Measurements from ENCODE around the gene PARP4. TPM values are rescaled to one million over a fixed set of nuclear protein-coding genes. Genes with fewer than 3 reads are reported as not detected.
"Not testable (repeated sequence)": the region's sequence is repeated elsewhere in the genome, so short reads cannot be mapped to it uniquely, and the experiment has no call there.

Gene PARP4
- total RNA-seq, 2 donors from 2014 or later = 35.7 to 51.8 TPM

GRCh38 chr13:24406524-24406923, 106.1 kb downstream of the PARP4 start:
- no peak overlapping the region for H3K9ac ChIP-seq (ENCODE audit: extremely low read depth, low read length, poor library complexity, severe bottlenecking)
- TF ChIP-seq CTCF (conservative IDR thresholded peaks at IDR 0.05) = no peak
- peaks cover 7% of the 10 kb centered on the region for H3K27me3 Mint-ChIP-seq (ENCODE audit: insufficient read depth)
- H3K4me1 Mint-ChIP-seq = no peaks in the 10 kb centered on the region
- H3K36me3 Mint-ChIP-seq (ENCODE audit: low read depth) = no peaks in the 10 kb centered on the region
- no peaks in the 10 kb centered on the region for H3K9me3 Mint-ChIP-seq
- no peak overlapping the region for H3K27ac Mint-ChIP-seq
- WGBS, 2 experiments (ENCODE audit: insufficient coverage in 1 of 2, insufficient read length in 1 of 2) = 93 to 100% methylated on average over 2 to 3 of the region's 4 CpGs
- H3K4me3 ChIP-seq (ENCODE audit: low read length) = no peak overlapping the region
- H3K9me3 ChIP-seq (ENCODE audit: control insufficient read depth, low read length) = no peaks in the 10 kb centered on the region
- H3K4me1 ChIP-seq (ENCODE audit: control insufficient read depth, insufficient read depth, low read length) = no peaks in the 10 kb centered on the region
- H3K27ac ChIP-seq (ENCODE audit: low read depth, low read length) = no peak overlapping the region
- no peak overlapping the region for H3K4me3 Mint-ChIP-seq
- DNase-seq = no peak
- H3K36me3 ChIP-seq (ENCODE audit: control insufficient read depth, insufficient read depth, low read length) = no peaks in the 10 kb centered on the region
- H3K27me3 ChIP-seq (ENCODE audit: control insufficient read depth, insufficient read depth, low read length, poor library complexity, severe bottlenecking) = no peaks in the 10 kb centered on the region

GRCh38 chr13:24396821-24397220, 115.8 kb downstream of the PARP4 start:
- Histone ChIP-seq H3K4me3 (ENCODE audit: low read length) (no peak overlapping the region), H3K4me1 (ENCODE audit: control insufficient read depth, insufficient read depth, low read length) (no peaks in the 10 kb centered on the region), H3K27me3 (ENCODE audit: control insufficient read depth, insufficient read depth, low read length, poor library complexity, severe bottlenecking) (no peaks in the 10 kb centered on the region), H3K36me3 (ENCODE audit: control insufficient read depth, insufficient read depth, low read length) (no peaks in the 10 kb centered on the region), H3K9me3 (ENCODE audit: control insufficient read depth, low read length) (peaks cover 23% of the 10 kb centered on the region), H3K27ac (ENCODE audit: low read depth, low read length) (no peak overlapping the region), H3K9ac (ENCODE audit: extremely low read depth, low read length, poor library complexity, severe bottlenecking) (no peak overlapping the region)
- DNase-seq = no peak
- H3K36me3 Mint-ChIP-seq (ENCODE audit: low read depth) = peaks cover 4% of the 10 kb centered on the region
- H3K9me3 Mint-ChIP-seq = peaks cover 17% of the 10 kb centered on the region
- TF ChIP-seq CTCF (conservative IDR thresholded peaks at IDR 0.05) = no peak
- WGBS, 2 experiments (ENCODE audit: insufficient coverage in 1 of 2, insufficient read length in 1 of 2) = 100% methylated on average over 1 of the region's 2 CpGs; no CpG with 5 or more reads in 1 of the 2 experiments
- no peaks in the 10 kb centered on the region for H3K4me1 Mint-ChIP-seq
- H3K4me3 Mint-ChIP-seq = no peak overlapping the region
- H3K27ac Mint-ChIP-seq = no peak overlapping the region
- H3K27me3 Mint-ChIP-seq (ENCODE audit: insufficient read depth) = no peaks in the 10 kb centered on the region

GRCh38 chr13:24392972-24393371, 119.6 kb downstream of the PARP4 start:
- Mint-ChIP-seq H3K27ac (no peak overlapping the region), H3K4me3 (no peak overlapping the region), H3K27me3 (ENCODE audit: insufficient read depth) (no peaks in the 10 kb centered on the region), H3K9me3 (peaks cover 17% of the 10 kb centered on the region), H3K4me1 (peaks cover under 1% of the 10 kb centered on the region), H3K36me3 (ENCODE audit: low read depth) (peaks cover 4% of the 10 kb centered on the region)
- Histone ChIP-seq H3K27ac (ENCODE audit: low read depth, low read length) (no peak overlapping the region), H3K36me3 (ENCODE audit: control insufficient read depth, insufficient read depth, low read length) (no peaks in the 10 kb centered on the region), H3K27me3 (ENCODE audit: control insufficient read depth, insufficient read depth, low read length, poor library complexity, severe bottlenecking) (no peaks in the 10 kb centered on the region), H3K9me3 (ENCODE audit: control insufficient read depth, low read length) (peaks cover 23% of the 10 kb centered on the region), H3K9ac (ENCODE audit: extremely low read depth, low read length, poor library complexity, severe bottlenecking) (no peak overlapping the region), H3K4me3 (ENCODE audit: low read length) (no peak overlapping the region), H3K4me1 (ENCODE audit: control insufficient read depth, insufficient read depth, low read length) (no peaks in the 10 kb centered on the region)
- no peak for TF ChIP-seq CTCF (conservative IDR thresholded peaks at IDR 0.05)
- WGBS, 2 experiments (ENCODE audit: insufficient coverage in 1 of 2, insufficient read length in 1 of 2) = 80 to 85% methylated on average over 1 to 4 of the region's 4 CpGs
- DNase-seq = no peak

- not testable (repeated sequence) for H3K27me3 Mint-ChIP-seq (ENCODE audit: insufficient read depth); H3K27ac Mint-ChIP-seq; H3K4me3 ChIP-seq (ENCODE audit: low read length); H3K27ac ChIP-seq (ENCODE audit: low read depth, low read length); H3K27me3 ChIP-seq (ENCODE audit: control insufficient read depth, insufficient read depth, low read length, poor library complexity, severe bottlenecking); H3K9ac ChIP-seq (ENCODE audit: extremely low read depth, low read length, poor library complexity, severe bottlenecking); H3K4me1 ChIP-seq (ENCODE audit: control insufficient read depth, insufficient read depth, low read length); H3K4me3 Mint-ChIP-seq; H3K36me3 ChIP-seq (ENCODE audit: control insufficient read depth, insufficient read depth, low read length); H3K4me1 Mint-ChIP-seq; DNase-seq; H3K36me3 Mint-ChIP-seq (ENCODE audit: low read depth)
- H3K9me3 Mint-ChIP-seq = peaks cover 13% of the 10 kb centered on the region
- 80 to 91% methylated on average over 2 to 23 of the region's 27 CpGs for WGBS, 2 experiments (ENCODE audit: insufficient coverage in 1 of 2, insufficient read length in 1 of 2)
- peaks cover 15% of the 10 kb centered on the region for H3K9me3 ChIP-seq (ENCODE audit: control insufficient read depth, low read length)
These were observed 120.6 kb downstream of the PARP4 start for GRCh38 chr13:24391771-24392683.

- not testable (repeated sequence) for H3K4me3 ChIP-seq (ENCODE audit: low read length); H3K4me1 Mint-ChIP-seq; H3K27ac ChIP-seq (ENCODE audit: low read depth, low read length); DNase-seq; H3K27me3 ChIP-seq (ENCODE audit: control insufficient read depth, insufficient read depth, low read length, poor library complexity, severe bottlenecking); H3K27ac Mint-ChIP-seq; H3K27me3 Mint-ChIP-seq (ENCODE audit: insufficient read depth); H3K4me1 ChIP-seq (ENCODE audit: control insufficient read depth, insufficient read depth, low read length); H3K4me3 Mint-ChIP-seq; H3K9me3 Mint-ChIP-seq; H3K9me3 ChIP-seq (ENCODE audit: control insufficient read depth, low read length); H3K9ac ChIP-seq (ENCODE audit: extremely low read depth, low read length, poor library complexity, severe bottlenecking); H3K36me3 ChIP-seq (ENCODE audit: control insufficient read depth, insufficient read depth, low read length); H3K36me3 Mint-ChIP-seq (ENCODE audit: low read depth)
- 95% methylated on average over 7 of the region's 9 CpGs; no CpG with 5 or more reads in 1 of the 2 experiments for WGBS, 2 experiments (ENCODE audit: insufficient coverage in 1 of 2, insufficient read length in 1 of 2)
These were observed 121.8 kb downstream of the PARP4 start for GRCh38 chr13:24390795-24391194.

Data from endodermal cell (in vitro differentiated cells).